ENCODE data around the gene TTC13. TPM values are rescaled to one million over a fixed set of nuclear protein-coding genes. Genes with fewer than 3 reads are reported as not detected.

The TTC13 gene
- total RNA-seq, 1 donor from 2014 or later: 17.0 TPM

GRCh38 chr1:230869500-230869899, 109.2 kb downstream of the TTC13 start:
- Histone ChIP-seq H3K4me3 (peak overlapping the region; percentile 85), H3K9me3 (no peaks in the 10 kb centered on the region), H3K27me3 (ENCODE audit: low read depth) (no peaks in the 10 kb centered on the region), H3K36me3 (no peaks in the 10 kb centered on the region), H3K27ac (peak overlapping the region; percentile 87), H3K4me1 (peaks cover 31% of the 10 kb centered on the region)
- ATAC-seq (no peak), DNase-seq (no peak)
- intact Hi-C loops (cut with DNase I): no loop called here
- no peak for TF ChIP-seq CTCF (IDR thresholded peaks at IDR 0.05)

- Histone ChIP-seq H3K4me3 (peak overlapping the region; percentile 85), H3K4me1 (peaks cover 38% of the 10 kb centered on the region), H3K9me3 (no peaks in the 10 kb centered on the region), H3K27me3 (ENCODE audit: low read depth) (no peaks in the 10 kb centered on the region), H3K27ac (peak overlapping the region; percentile 87), H3K36me3 (no peaks in the 10 kb centered on the region)
- DNase-seq: peak; percentile 81
- no peak for TF ChIP-seq CTCF (IDR thresholded peaks at IDR 0.05)
- intact Hi-C loops (cut with DNase I): no loop called here
- ATAC-seq: peak; percentile 84 to 88
Observed at GRCh38 chr1:230868736-230869385, 109.8 kb downstream of the TTC13 start.

- intact Hi-C loops (cut with DNase I): no loop called here
- peak within 1 kb of the TSS; percentile 87 for H3K27ac ChIP-seq
- ATAC-seq (peak; percentile 96 to 97), DNase-seq (peak; percentile 79)
- H3K9me3 ChIP-seq: no peaks in the 10 kb centered on the region
- H3K27me3 ChIP-seq (ENCODE audit: low read depth): no peaks in the 10 kb centered on the region
- peaks cover 45% of the 10 kb centered on the region for H3K4me1 ChIP-seq
- TF ChIP-seq CTCF (IDR thresholded peaks at IDR 0.05): no peak
- H3K4me3 ChIP-seq: peak within 1 kb of the TSS; percentile 85
- no peaks in the 10 kb centered on the region for H3K36me3 ChIP-seq
Observed at GRCh38 chr1:230867903-230868735, 110.5 kb downstream of the TTC13 start, which contains the start of gene C1orf198. TSS of gene C1orf198 (minus strand) at chr1:230868521. CDS start at chr1:230868512, 9 bp downstream.

GRCh38 chr1:230867101-230867902, 111.4 kb downstream of the TTC13 start:
- no peak for TF ChIP-seq CTCF (IDR thresholded peaks at IDR 0.05)
- intact Hi-C loops (cut with DNase I): no loop called here
- ATAC-seq (no peak), DNase-seq (no peak)
- Histone ChIP-seq H3K36me3 (no peaks in the 10 kb centered on the region), H3K27me3 (ENCODE audit: low read depth) (no peaks in the 10 kb centered on the region), H3K27ac (peak overlapping the region; percentile 87), H3K4me3 (peak overlapping the region; percentile 85), H3K4me1 (peaks cover 53% of the 10 kb centered on the region), H3K9me3 (no peaks in the 10 kb centered on the region)

All from lower lobe of right lung (tissue), 2 donors.